HuH-7 (cell line): ENCODE data around the gene SNX13.

Experiments used
- DNase-seq: peaks from one replicate; pipeline ENCODE4 v3.0.0; 2011; ENCODE audit warnings: low spot score

Gene SNX13

DNA sequence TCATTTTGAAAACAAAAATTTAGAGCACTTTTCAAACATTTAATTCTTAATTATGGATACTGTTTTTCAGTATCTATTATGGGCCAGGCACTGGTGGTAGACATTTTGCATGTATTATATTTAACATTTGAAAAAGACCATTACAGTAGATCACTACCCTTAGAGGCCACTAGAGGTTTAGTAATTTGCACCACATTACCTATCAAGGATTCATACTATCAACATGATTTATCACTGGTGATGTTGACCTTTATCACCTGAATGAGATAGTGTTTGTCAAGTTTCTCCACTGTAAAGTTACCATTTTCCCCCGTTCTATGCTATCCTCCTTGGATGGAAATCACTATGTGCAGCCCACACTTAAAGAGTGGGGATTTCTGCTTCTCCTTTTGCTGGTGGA lies 4.4 kb upstream of the SNX13 start:
- peak; percentile 31 for DNase-seq

DNA sequence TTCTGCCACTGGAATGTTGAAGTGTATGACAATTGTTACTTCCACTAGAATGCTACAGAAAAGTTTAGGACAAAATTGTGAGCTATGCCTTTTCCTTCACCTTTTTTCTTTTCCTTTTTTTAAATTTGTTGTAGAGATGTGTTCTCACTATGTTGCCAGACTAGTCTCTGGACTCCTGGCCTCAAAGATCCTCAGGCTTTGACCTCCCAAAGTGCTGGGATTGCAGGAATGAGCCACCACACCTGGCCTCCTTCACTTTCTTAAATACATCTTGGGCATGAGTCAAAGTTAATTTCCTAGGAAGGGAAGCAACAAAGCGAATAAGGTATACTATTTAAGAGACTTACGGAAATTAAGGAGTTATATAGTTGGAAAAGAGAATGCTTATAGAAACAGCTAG lies 2.7 kb upstream of the SNX13 start:
- no peak for DNase-seq

DNA sequence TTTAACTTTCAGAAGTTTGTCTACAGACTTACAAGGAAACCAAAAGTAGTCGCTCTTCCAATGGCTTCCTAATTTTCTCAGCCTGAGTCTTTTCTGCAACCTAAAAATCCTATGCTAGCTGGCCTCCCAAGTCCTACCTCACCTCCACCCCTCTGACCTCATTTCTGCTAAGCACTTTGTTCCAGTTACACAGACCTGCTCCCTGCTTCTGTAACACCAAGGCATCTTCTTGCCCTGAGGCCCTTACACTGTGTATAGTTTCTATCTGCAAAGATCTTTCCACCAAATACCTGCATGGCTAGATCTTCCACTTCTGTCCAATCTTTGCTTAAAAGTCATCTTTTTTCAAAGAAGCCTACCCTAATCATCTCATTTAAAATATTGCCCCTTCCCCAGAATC lies 1.9 kb upstream of the SNX13 start:
- no peak for DNase-seq

DNA sequence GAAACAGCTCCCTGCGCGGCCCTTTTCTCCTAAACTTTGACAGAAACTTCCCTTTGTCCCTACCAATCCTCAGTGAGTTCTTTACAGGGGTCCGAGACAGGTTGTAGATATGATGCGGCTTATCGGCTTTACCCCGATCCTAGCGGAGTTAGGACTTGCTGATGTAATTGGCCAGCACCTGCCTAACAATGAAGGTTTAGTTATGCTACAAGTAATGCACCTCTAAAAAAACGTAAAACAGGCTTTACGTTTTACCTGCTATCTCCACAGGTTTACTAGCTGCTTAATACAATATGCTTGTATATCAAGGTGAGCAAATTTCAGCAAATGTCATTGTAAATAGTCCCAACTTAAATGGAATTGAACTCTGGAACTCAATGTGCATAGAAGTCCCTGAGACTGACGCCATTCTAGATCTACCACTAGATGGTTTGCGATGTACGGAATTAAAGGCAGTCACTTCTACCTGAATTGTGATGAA lies 697 bp upstream of the SNX13 start:
- DNase-seq = peak; percentile 31

DNA sequence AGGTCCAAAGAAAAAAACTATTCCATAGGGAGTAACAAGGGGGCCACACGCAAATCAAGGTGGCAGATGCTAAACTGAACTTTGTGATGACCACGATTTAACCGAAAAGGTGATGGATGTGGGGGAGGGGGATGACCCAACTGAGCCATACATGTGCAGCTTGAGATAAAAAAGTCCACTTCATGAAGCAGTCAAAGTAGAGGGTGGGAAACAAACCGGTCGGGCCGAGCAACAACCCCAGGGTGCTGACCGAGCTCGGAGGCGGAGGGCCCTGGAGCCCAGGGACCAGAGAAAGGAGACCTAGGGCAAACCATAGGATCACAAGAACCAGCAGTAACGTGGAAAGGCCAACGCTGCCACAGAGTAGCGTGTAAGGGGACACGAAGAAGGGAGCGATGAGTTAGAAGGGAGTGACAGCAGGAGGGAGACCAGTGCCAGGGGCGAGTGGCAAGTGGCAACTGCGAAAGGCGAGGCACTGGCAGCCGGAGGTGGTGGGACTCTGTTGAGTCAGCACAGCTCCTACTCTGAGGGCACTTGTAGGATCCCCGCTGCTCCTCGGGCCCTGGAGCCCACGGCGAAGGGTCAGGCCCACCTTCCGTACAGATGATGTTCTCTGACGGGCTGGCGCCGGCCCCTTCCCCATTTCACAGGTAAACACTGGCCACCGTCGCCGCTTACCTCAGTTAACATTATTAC lies 540 bp downstream of the SNX13 start:
- peak; percentile 47 for DNase-seq

DNA sequence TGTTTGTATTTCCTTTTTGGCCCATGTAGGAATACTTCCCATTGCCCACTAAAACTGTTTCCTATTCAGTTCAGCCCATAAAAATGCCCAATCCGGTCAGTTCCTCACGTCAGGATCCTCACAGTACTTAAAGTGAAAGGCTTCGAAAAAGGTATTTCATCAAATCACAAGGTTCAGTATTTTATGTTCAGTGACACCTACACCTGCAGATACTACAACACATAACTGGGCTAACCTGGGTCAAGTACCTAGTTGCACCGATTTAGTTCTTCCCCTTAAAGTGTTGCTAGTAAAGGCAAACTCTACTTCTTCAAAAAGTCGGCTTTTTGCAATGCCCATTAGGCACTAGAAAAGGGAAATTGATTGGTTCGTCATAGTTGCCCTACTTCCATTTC lies 1.1 kb downstream of the SNX13 start:
- DNase-seq = no peak

DNA sequence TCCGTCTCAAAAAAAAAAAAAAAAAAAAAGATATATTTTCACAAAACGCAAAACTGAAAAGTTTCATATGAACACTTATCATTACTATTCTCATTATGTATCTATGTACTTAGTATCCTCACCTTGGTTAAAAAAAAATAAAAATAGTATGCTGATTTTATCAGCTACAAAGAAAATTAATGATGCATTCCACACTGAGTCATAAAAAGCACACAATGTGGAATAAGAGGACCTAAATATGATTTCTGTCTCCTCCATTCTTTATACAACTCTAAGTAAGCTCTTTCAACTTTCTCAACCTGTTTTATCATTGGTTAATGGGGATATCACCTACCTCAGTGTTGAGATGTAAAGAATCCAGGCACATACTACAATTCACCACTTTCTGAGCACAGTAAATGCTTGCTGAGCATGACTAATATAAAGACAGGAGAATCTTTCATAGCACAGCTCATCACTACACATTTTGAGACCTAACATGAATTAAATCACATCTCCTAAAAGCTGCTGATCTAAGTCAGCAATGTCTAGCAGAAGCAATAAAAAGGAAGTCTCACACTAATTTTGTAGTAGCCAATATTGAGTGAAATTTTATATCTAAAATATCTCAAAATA lies 2.7 kb downstream of the SNX13 start:
- DNase-seq = no peak

DNA sequence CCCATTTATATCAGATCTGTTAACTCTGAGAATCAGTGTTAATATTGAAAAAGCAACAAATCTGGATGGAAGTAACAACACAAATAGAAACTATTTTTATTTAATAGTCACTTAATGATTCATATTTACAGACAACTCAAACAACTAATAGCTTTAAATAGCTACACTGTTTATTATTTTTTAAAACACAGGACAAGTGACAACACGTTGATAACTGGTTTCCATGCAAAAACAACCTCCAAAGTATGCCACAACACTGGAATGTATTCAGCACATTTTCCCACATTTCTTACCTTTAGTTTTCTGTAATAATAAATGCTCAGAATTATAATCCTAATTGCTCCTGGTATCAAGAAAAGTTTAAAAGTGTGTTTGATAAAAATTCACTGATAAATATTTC lies 4.0 kb downstream of the SNX13 start:
- DNase-seq = no peak

DNA sequence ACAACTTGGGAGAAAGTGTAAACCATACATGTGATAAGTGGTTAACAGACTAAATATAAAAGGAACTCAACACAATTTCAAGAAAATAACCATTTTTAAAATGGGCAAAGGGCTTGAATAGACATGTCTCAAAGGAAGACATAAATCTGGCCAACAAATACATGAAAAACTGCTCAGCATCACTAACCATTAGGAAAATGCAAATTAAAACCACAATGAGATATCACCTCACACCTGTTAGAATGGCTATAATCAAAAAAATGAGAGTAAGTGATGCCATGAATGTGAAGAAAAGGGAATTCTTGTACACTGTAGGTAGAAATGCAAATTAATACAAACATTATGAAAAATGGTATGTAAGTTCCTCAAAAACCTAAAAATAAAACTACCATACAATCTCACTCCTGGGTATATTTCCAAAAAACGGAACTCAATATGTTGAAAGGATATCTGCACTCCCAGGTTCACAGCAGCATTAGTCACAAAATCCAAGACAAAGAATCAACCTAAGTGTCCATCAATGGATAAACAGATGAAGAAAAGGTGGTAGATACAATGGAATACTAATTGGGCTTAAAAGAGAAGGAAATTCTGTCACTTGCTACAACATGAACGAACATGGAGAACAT lies 5.6 kb downstream of the SNX13 start:
- DNase-seq = no peak

DNA sequence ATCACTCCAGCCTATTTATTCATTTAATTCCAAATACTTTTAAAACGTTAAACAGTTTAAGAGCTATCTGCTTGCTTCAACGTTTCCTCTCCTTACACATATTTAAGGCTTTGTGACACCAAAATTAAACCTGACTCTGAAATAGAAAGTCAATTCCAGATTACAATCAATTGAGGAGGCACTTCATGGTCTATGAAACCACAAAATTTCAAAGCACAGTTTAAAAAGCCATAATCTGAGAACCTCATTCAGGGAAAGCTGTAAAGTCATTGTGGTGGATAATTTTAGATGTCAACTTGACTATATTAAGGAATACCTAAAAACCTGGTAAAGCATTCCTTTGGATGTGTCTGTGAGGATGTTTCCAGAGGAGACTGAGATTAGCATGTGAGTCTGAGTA lies 6.2 kb downstream of the SNX13 start:
- DNase-seq = no peak

DNA sequence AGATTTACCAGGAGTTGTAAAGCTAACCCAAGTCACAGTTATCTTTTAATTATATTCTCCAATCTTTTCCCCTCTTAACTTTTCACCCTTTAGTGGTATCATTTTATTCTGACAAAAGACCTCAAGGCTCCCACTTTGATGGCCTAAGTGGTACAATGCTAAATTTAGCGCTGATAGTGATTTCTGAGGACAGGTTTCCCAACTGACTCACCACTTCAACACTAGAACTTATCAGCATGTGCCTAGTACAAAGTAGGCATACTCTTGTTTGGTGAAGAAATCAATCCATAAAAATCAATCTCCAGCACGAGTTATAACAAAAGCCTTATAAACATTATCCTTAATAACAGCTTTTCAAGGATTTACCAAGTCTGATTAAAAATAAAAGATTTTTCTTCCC lies 7.5 kb downstream of the SNX13 start:
- DNase-seq = no peak

DNA sequence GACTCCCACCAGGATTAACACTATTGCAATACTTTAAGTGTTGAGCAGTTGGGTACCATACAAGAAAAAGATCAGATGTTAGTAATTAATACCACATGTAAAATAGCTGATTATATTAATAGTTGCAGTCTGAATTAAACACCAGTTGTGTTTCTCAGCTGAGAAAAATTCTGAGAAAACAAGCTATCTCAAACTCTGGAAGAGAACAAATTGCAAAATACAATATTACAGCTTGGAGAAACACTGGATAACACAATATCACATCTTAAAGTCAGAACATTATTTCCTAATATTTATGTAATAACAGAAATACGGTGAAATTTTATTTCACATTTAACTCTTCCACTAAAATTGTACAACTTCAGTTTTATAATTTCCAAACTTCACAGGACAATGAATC lies 9.2 kb downstream of the SNX13 start:
- no peak for DNase-seq

DNA sequence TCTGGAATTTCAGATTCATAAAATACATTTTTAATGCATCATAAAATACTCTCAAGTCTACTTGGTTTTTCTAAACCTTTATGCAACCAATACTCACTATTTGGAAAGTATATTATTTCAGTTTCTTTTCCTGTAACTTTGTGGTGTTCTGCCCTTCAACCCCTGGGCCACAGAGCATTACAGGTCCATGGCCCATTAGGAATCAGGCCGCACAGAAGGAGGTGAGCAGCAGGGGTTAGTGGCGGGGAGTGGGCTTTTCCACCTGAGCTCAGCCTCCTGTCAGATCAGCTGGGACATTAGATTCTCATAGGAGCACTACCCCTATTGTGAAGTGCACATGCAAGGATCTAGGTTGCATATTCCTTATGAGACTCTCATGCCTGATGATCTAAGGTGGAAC lies 9.7 kb downstream of the SNX13 start:
- DNase-seq = no peak

DNA sequence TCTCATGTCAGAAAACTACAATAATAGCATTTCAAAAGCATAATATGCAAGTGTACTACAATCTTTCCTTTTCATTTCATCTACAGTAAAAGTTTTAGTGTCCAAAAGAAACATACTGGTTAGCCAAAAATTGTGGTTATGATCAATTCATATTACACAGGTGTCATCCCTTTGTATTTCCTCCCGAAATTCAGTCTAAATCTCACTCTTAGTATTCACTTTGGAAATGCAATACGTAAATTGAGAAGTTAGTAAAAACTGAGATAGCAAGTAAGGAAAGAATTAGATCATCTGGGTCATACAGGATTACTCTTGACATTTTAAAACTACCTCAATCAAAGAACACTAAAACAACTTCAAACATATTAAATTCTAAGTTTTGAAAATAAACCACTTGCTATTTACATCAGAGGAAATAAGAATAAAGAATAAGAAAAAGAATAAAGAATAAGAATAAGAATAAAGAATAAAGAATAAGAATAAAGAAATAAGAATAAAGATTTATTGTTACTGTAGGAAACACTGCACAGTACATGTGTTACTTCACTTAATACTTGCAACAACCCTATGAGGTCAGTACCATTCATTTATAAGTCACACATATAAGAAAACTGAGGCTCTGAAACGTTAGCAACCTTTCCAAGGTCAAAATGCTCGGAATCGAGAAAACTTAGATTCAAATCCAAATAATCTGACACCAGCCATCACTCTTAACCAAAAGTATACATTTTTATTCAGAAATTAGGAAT lies 10.5 kb downstream of the SNX13 start:
- no peak for DNase-seq

DNA sequence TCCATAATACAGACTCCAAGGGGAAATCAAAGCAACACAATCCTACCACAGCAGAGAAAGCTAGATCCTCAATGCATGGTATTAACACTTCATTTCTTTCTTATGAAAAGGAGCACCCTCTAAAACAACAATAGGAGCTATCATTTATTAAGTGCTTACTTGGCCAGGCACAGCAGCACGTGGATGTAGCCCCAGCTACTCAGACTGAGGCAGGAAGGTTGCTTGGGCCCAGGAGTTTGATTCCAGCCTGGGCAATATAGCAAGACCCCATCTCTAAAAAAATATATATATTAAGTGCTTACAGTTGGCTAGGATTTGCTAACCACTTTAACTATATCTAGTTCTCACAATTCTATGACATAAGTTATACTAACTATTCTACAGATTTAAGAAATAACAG lies 12.2 kb downstream of the SNX13 start:
- DNase-seq = no peak

DNA sequence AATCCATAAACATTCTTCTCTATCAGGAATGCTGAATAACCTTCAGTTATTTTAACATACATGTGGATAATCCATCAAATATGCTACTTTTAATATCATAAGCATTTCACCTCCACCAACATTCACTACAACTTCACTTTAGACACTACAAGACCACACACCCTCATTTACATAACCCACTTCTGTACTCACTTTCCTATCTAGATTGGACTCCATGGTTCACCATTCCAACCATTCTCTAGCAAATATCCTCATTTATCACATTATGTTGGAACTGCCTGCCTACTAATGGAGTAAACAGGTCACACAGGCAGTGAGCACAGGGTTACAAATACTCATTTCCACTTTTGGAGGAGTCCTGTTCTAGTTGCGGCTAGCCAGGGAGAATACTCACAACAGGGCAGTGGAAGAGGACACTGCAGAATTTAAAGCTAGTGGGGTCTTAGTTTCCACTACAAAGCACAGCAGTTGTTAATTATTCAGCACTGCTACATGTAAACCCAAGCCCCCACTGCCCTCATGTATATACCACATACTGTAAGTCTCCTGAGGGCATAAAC lies 18.4 kb downstream of the SNX13 start:
- no peak for DNase-seq

DNA sequence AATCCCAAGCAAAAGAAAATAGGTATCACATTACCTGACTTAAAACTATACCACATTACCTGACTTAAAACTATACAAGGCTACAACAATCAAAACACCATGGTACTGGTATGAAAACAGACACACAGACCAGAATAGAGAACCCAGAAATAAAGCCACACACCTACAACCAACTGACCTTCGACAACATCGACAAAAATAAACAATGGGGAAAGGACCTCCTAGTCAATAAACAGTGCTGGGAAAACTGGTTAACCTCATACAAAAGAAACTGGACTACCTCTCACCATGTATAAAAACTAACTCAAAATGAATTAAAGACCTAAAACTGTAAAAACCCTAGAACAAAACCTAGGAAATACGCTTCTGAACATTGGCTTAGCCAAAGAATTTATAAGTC lies 22.5 kb downstream of the SNX13 start:
- no peak for DNase-seq

DNA sequence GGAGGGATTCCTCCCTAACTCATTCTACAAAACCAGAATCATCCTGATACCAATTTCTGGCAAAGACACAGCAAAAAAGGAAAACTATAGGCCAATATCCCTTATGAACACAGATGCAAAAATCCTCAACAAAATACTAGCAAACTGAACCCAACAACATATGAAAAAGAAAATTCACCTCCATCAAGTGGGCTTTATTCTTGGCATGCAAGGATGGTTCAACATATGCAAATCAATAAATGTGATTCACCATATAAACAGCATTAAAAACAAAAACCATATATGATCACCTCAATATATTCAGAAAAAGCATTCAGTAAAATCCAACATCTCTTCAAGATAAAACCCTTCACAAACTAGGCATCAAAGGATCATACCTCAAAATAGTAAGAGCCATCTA lies 23.5 kb downstream of the SNX13 start:
- no peak for DNase-seq

DNA sequence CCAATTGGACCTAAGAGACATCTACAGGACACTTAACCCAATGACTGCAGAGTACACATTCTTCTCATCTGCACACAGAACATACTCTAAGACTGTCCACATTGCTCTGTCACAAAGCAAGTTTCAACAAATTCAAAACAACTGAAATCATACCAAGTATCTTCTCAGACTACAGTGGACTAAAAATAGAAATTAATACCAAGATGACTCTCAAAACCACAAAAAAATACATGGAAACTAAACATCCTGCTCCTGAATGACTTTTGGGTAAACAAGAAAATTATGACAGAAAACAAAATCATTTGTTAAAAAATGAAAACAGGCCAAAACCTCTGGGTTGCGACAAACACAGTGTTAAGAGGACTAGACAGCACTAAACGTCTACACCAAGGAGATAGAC lies 24.5 kb downstream of the SNX13 start:
- no peak for DNase-seq

DNA sequence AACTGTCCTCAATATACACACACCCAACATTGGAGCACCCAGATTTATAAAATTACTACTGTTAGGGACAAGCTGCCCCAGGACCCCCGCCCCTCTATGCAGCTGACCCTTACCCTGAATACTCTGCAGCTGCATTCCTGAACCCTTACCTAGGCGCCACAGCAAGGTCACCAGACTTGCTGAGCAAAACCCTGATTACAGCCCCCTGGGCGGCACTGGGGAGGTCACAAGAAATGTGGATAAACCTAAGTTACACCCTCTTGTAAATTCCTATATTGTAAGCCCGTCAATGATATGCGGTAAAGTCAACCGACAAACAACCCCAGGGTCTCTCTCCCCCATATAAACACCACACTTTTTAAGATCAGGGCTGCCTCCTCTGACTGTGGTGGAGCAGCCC lies 25.1 kb downstream of the SNX13 start:
- no peak for DNase-seq

DNA sequence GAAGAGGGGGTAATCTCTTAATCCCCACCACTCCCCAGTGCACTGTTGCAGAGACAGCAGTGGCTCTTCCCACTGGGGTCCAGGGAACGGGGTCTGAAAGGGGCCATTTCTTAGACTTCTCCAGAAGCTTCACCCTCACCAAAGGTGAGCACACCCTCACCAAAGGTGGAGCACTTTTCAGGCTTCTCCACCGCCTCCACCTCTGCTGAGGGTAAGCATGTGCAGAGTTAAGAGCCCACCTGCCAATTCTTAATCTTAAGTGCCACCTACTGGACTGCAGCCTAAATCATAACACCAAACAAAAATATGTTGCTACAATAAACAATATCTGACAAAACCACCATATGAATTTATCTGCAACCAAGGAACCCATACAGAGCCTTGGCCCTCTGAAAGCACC lies 27.0 kb downstream of the SNX13 start:
- DNase-seq = no peak

DNA sequence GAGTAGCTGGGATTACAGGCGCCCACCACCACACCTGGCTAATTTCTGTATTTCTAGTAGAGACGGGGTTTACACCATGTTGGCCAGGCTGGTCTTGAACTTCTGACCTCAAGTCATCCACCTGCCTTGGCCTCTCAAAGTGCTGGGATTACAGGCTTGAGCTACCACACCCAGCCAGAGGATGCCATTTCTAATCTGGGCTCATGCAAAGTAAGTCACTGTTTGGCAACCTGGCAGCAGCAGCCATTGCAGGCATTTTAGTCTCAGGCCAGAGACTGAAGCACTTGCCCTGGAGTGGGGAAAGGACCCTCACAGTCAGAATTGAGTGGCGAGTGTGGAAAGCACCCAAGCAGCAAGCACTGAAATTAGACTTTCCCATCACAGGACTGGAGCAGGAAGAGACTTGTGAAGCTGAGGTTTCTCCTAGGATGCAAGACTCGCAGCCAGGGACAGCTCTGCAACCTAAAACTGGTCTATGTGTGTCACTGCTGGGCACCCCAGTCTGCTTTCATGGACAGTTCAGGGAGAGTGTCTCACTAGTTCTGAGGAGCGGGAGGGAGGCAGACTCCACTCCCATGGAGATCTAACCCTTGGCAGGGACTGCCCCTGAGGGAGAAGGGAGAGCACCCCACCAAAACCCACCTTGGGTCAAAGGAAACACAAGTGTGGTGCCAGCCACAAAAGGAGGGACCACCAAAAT lies 27.6 kb downstream of the SNX13 start:
- DNase-seq = no peak
